Stimulated activated CD8-positive, alpha-beta memory T cell treated with anti-CD3 and anti-CD28 coated beads, Interleukin-2, amount 100 ng/mL, for 1 hour (primary cell): ENCODE data around the gene NUBPL.
"Not testable (repeated sequence)": the region's sequence is repeated elsewhere in the genome, so short reads cannot be mapped to it uniquely, and the experiment has no call there.

Source experiments
- DNase-seq, 2 donors: peaks; one replicate each; pipeline ENCODE4 v3.0.0-alpha.2; 2020; ENCODE audit warnings: low read depth in 2 of 2

The NUBPL gene

GRCh38 chr14:31880935-31881334 lies 319.7 kb downstream of the NUBPL start:
- DNase-seq: no peak

GRCh38 chr14:31881531-31882310 lies 320.5 kb downstream of the NUBPL start:
- DNase-seq: no peak

GRCh38 chr14:31884238-31884637 lies 323.0 kb downstream of the NUBPL start:
- DNase-seq: no peak

GRCh38 chr14:31884776-31885379 lies 323.7 kb downstream of the NUBPL start:
- DNase-seq: no peak

GRCh38 chr14:31886156-31886835 lies 325.1 kb downstream of the NUBPL start:
- DNase-seq: no peak

GRCh38 chr14:31887929-31888580 lies 326.9 kb downstream of the NUBPL start:
- no peak for DNase-seq

- DNase-seq: no peak
These were observed 328.1 kb downstream of the NUBPL start for GRCh38 chr14:31889297-31889696.

GRCh38 chr14:31890202-31890601 lies 329.0 kb downstream of the NUBPL start:
- DNase-seq: not testable (repeated sequence)

- DNase-seq: no peak
These were observed 332.1 kb downstream of the NUBPL start for GRCh38 chr14:31893221-31893757.

- no peak for DNase-seq
These were observed 333.1 kb downstream of the NUBPL start for GRCh38 chr14:31894351-31894750.

- no peak for DNase-seq
These were observed 334.0 kb downstream of the NUBPL start for GRCh38 chr14:31895206-31895605.

- DNase-seq: no peak
These were observed 334.4 kb downstream of the NUBPL start for GRCh38 chr14:31895646-31896045.

GRCh38 chr14:31897581-31898186 lies 336.5 kb downstream of the NUBPL start:
- no peak for DNase-seq

- DNase-seq: no peak
These were observed 337.8 kb downstream of the NUBPL start for GRCh38 chr14:31898838-31899528.

- DNase-seq: no peak
These were observed 340.8 kb downstream of the NUBPL start for GRCh38 chr14:31902002-31902401.

- DNase-seq: no peak
These were observed 341.9 kb downstream of the NUBPL start for GRCh38 chr14:31902945-31903646.

- no peak for DNase-seq
These were observed 348.8 kb downstream of the NUBPL start for GRCh38 chr14:31909977-31910376.
